Measurements from ENCODE around the gene MYH1. TPM values are rescaled to one million over a fixed set of nuclear protein-coding genes. Genes with fewer than 3 reads are reported as not detected.

The MYH1 gene
- total RNA-seq, 4 donors from 2014 or later, result 0.19 TPM; not detected in 3

GRCh38 chr17:10526517-10526916 lies 8.2 kb upstream of the MYH1 start:
- Histone ChIP-seq H3K36me3 (no peaks in the 10 kb centered on the region), H3K4me1 (no peaks in the 10 kb centered on the region), H3K9me3 (no peaks in the 10 kb centered on the region), H3K27me3 (no peaks in the 10 kb centered on the region), H3K4me3 (no peak overlapping the region), H3K27ac (no peak overlapping the region)
- TF ChIP-seq POLR2A (IDR thresholded peaks at IDR 0.05) (no peak), CTCF (IDR thresholded peaks at IDR 0.05) (no peak)
- no peak for DNase-seq

- no peak for TF ChIP-seq CTCF (IDR thresholded peaks at IDR 0.05)
- no peak for TF ChIP-seq POLR2A (IDR thresholded peaks at IDR 0.05)
- Histone ChIP-seq H3K4me1 (no peaks in the 10 kb centered on the region), H3K27ac (no peak overlapping the region), H3K9me3 (no peaks in the 10 kb centered on the region), H3K27me3 (no peaks in the 10 kb centered on the region), H3K36me3 (no peaks in the 10 kb centered on the region), H3K4me3 (no peak overlapping the region)
- DNase-seq, result no peak
Measured at GRCh38 chr17:10523064-10523463, 4.7 kb upstream of the MYH1 start.

- H3K27ac ChIP-seq, result no peak overlapping the region
- H3K36me3 ChIP-seq, result no peaks in the 10 kb centered on the region
- H3K4me3 ChIP-seq, result no peak overlapping the region
- no peaks in the 10 kb centered on the region for H3K27me3 ChIP-seq
- DNase-seq, result no peak
- no peak for TF ChIP-seq POLR2A (IDR thresholded peaks at IDR 0.05)
- TF ChIP-seq CTCF (IDR thresholded peaks at IDR 0.05), result no peak
- H3K4me1 ChIP-seq, result no peaks in the 10 kb centered on the region
- no peaks in the 10 kb centered on the region for H3K9me3 ChIP-seq
Measured at GRCh38 chr17:10521949-10522348, 3.6 kb upstream of the MYH1 start.

GRCh38 chr17:10516638-10517037 lies 1.7 kb downstream of the MYH1 start:
- H3K27ac ChIP-seq, result no peak overlapping the region
- H3K36me3 ChIP-seq, result no peaks in the 10 kb centered on the region
- no peak for DNase-seq
- H3K4me3 ChIP-seq, result no peak overlapping the region
- no peaks in the 10 kb centered on the region for H3K9me3 ChIP-seq
- TF ChIP-seq CTCF (IDR thresholded peaks at IDR 0.05), result no peak
- TF ChIP-seq POLR2A (IDR thresholded peaks at IDR 0.05), result no peak
- no peaks in the 10 kb centered on the region for H3K4me1 ChIP-seq
- no peaks in the 10 kb centered on the region for H3K27me3 ChIP-seq

- DNase-seq, result no peak
- no peaks in the 10 kb centered on the region for H3K4me1 ChIP-seq
- no peaks in the 10 kb centered on the region for H3K9me3 ChIP-seq
- H3K27me3 ChIP-seq, result no peaks in the 10 kb centered on the region
- TF ChIP-seq POLR2A (IDR thresholded peaks at IDR 0.05) (no peak), CTCF (IDR thresholded peaks at IDR 0.05) (no peak)
- H3K27ac ChIP-seq, result no peak overlapping the region
- H3K4me3 ChIP-seq, result no peak overlapping the region
- no peaks in the 10 kb centered on the region for H3K36me3 ChIP-seq
Measured at GRCh38 chr17:10516065-10516464, 2.3 kb downstream of the MYH1 start.

Data from Peyer's patch (tissue), 4 donors.